HG03108 (cell line): Measurements from ENCODE around the gene CDH15.

Experiments used
- ATAC-seq: cut with Tn5 transposase; IDR thresholded peaks from one replicate; pipeline ENCODE4 v1.9.1; 2021; ENCODE audit warnings: moderate library complexity; ENCODE audit not compliant: unreplicated experiment

Gene CDH15

GRCh38 chr16:89171216-89172170 lies at the start of gene CDH15:
Gene CDH15 (plus strand): TSS chr16:89171748. CDS start chr16:89171832, 84 bp downstream.
- ATAC-seq = peak; percentile 71

- ATAC-seq = peak; percentile 46
Observed at GRCh38 chr16:89122322-89122851, 49.2 kb upstream of the CDH15 start.

- peak; percentile 5 for ATAC-seq
Observed at GRCh38 chr16:89123001-89123830, 48.3 kb upstream of the CDH15 start.

GRCh38 chr16:89123831-89124100 lies 47.8 kb upstream of the CDH15 start:
- ATAC-seq = no peak

- ATAC-seq = no peak
Observed at GRCh38 chr16:89129378-89129777, 42.2 kb upstream of the CDH15 start.

- ATAC-seq = no peak
Observed at GRCh38 chr16:89130448-89130847, 41.1 kb upstream of the CDH15 start.

- ATAC-seq = no peak
Observed at GRCh38 chr16:89131783-89132182, 39.8 kb upstream of the CDH15 start.

GRCh38 chr16:89132194-89133005 lies 39.1 kb upstream of the CDH15 start:
- ATAC-seq = no peak

- ATAC-seq = no peak
Observed at GRCh38 chr16:89133457-89134127, 38.0 kb upstream of the CDH15 start.

- ATAC-seq = no peak
Observed at GRCh38 chr16:89134269-89134668, 37.3 kb upstream of the CDH15 start.

GRCh38 chr16:89135166-89135565 lies 36.4 kb upstream of the CDH15 start:
- no peak for ATAC-seq

- no peak for ATAC-seq
Observed at GRCh38 chr16:89135971-89136765, 35.4 kb upstream of the CDH15 start.

GRCh38 chr16:89136931-89137330 lies 34.6 kb upstream of the CDH15 start:
- no peak for ATAC-seq

- no peak for ATAC-seq
Observed at GRCh38 chr16:89137666-89138512, 33.7 kb upstream of the CDH15 start.

- ATAC-seq = no peak
Observed at GRCh38 chr16:89138513-89138795, 33.1 kb upstream of the CDH15 start.

GRCh38 chr16:89138843-89139520 lies 32.6 kb upstream of the CDH15 start:
- no peak for ATAC-seq

GRCh38 chr16:89139907-89140361 lies 31.6 kb upstream of the CDH15 start:
- no peak for ATAC-seq

- ATAC-seq = no peak
Observed at GRCh38 chr16:89140401-89140800, 31.1 kb upstream of the CDH15 start.
